ENCODE results near the gene ADAMTS17. TPM values are rescaled to one million over a fixed set of nuclear protein-coding genes. Genes with fewer than 3 reads are reported as not detected.

Gene ADAMTS17
- total RNA-seq, 1 donor from 2014 or later, result 4.8 TPM

DNA sequence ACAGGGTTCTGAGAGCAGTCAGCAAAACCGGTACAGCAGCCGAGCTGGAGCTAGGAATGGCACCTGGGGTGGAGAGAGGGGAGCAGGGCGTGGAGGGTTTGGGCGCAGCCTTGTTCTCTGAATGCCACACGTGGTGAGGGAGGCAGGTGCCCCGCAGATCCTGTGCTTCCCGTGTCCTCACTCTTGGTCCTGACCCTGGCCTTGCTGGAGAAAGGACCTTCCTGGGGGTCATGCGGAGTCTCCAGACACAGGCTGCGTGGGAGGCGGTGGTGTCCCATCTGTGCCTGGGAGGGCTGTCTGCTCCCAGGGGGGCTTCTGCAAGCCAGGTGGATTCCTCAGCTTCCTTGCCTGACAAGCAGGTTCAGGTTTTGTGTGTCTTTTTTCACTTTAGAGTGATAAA lies 363.8 kb downstream of the ADAMTS17 start:
- TF ChIP-seq, protein P1, sequence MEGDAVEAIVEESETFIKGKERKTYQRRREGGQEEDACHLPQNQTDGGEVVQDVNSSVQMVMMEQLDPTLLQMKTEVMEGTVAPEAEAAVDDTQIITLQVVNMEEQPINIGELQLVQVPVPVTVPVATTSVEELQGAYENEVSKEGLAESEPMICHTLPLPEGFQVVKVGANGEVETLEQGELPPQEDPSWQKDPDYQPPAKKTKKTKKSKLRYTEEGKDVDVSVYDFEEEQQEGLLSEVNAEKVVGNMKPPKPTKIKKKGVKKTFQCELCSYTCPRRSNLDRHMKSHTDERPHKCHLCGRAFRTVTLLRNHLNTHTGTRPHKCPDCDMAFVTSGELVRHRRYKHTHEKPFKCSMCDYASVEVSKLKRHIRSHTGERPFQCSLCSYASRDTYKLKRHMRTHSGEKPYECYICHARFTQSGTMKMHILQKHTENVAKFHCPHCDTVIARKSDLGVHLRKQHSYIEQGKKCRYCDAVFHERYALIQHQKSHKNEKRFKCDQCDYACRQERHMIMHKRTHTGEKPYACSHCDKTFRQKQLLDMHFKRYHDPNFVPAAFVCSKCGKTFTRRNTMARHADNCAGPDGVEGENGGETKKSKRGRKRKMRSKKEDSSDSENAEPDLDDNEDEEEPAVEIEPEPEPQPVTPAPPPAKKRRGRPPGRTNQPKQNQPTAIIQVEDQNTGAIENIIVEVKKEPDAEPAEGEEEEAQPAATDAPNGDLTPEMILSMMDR (IDR thresholded peaks at IDR 0.05; ENCODE audit: unreplicated experiment), result no peak
- Mint-ChIP-seq H3K36me3 (ENCODE audit: low read depth, unreplicated experiment) (no peaks in the 10 kb centered on the region), H3K27me3 (ENCODE audit: unreplicated experiment) (peaks cover 7% of the 10 kb centered on the region), H3K4me1 (ENCODE audit: unreplicated experiment) (peaks cover 9% of the 10 kb centered on the region), H3K27ac (ENCODE audit: unreplicated experiment) (no peak overlapping the region), H3K4me3 (ENCODE audit: unreplicated experiment) (no peak overlapping the region), H3K9me3 (ENCODE audit: unreplicated experiment) (no peaks in the 10 kb centered on the region)
- DNase-seq (ENCODE audit: low spot score), result no peak

DNA sequence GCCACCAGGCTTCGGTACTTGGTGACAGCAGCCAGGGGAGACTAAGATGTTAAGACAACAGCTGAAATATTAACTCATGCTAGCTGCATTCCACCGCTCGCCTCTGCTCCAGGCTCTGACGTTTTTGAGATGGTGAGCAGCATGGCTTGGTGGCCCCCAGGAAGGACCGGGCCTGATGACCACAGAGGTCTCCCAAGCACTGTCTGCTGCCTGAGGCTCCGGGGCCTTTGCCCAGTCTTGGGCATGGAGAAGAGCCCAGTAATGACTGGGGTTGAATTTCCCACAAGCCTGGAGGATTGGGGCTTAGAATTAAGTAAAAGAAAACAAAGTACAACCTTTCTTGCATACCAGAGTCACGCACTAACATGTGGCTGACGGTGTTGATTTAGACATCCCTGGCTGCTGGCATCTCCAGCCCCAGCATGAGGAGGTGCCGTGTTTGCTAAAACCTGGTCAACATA lies 364.9 kb downstream of the ADAMTS17 start:
- H3K27me3 Mint-ChIP-seq (ENCODE audit: unreplicated experiment), result peaks cover 7% of the 10 kb centered on the region
- DNase-seq (ENCODE audit: low spot score), result no peak
- H3K36me3 Mint-ChIP-seq (ENCODE audit: low read depth, unreplicated experiment), result no peaks in the 10 kb centered on the region
- H3K27ac Mint-ChIP-seq (ENCODE audit: unreplicated experiment), result no peak overlapping the region
- TF ChIP-seq, protein P1 (IDR thresholded peaks at IDR 0.05; ENCODE audit: unreplicated experiment), result no peak
- no peak overlapping the region for H3K4me3 Mint-ChIP-seq (ENCODE audit: unreplicated experiment)
- no peaks in the 10 kb centered on the region for H3K9me3 Mint-ChIP-seq (ENCODE audit: unreplicated experiment)
- H3K4me1 Mint-ChIP-seq (ENCODE audit: unreplicated experiment), result peaks cover 3% of the 10 kb centered on the region

DNA sequence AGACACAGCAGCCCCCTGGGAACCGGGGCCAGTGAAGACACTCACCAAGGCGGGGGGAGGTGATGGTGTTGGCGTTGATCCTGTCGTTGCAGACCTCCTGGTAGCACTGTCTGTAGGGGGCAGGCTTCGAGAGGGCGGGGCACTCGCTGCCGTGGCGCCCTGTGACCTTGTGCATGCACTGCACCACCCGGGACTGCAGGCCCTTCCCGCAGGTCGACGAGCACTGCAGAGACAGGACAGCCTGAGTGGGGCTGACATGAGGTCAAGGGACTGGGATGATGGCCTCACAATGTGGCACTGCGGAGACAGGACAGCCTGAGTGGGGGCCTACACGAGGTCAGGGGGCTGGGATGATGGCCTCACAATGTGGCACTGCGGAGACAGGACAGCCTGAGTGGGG lies 365.8 kb downstream of the ADAMTS17 start:
- Mint-ChIP-seq H3K27ac (ENCODE audit: unreplicated experiment) (peak overlapping the region; percentile 16), H3K9me3 (ENCODE audit: unreplicated experiment) (no peaks in the 10 kb centered on the region), H3K4me3 (ENCODE audit: unreplicated experiment) (no peak overlapping the region), H3K27me3 (ENCODE audit: unreplicated experiment) (peaks cover 10% of the 10 kb centered on the region), H3K4me1 (ENCODE audit: unreplicated experiment) (peaks cover 3% of the 10 kb centered on the region), H3K36me3 (ENCODE audit: low read depth, unreplicated experiment) (no peaks in the 10 kb centered on the region)
- DNase-seq (ENCODE audit: low spot score), result no peak
- TF ChIP-seq, protein P1 (IDR thresholded peaks at IDR 0.05; ENCODE audit: unreplicated experiment), result no peak

DNA sequence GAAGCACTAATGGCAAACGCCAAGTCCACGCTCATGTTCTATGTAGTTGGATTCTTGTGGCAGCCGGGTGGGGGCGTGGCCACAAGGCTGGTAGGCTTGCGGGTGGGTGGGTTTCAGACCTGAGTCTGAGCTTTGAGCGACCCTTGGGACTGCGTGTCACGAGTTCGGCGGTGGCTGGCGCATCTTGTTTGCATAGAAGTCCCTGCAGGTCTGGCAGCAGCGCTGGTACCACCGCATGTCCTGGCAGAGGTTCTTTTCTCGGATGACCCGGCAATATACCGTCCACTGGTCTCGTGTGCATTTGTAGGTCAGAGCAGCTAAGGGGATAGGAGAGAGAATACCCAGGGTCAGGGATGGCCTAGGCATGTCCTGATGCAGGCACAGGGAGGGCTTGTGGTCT lies 367.5 kb downstream of the ADAMTS17 start:
- TF ChIP-seq, protein P1 (IDR thresholded peaks at IDR 0.05; ENCODE audit: unreplicated experiment), result no peak
- peaks cover 3% of the 10 kb centered on the region for H3K36me3 Mint-ChIP-seq (ENCODE audit: low read depth, unreplicated experiment)
- no peaks in the 10 kb centered on the region for H3K9me3 Mint-ChIP-seq (ENCODE audit: unreplicated experiment)
- no peak for DNase-seq (ENCODE audit: low spot score)
- peaks cover 11% of the 10 kb centered on the region for H3K27me3 Mint-ChIP-seq (ENCODE audit: unreplicated experiment)
- no peak overlapping the region for H3K27ac Mint-ChIP-seq (ENCODE audit: unreplicated experiment)
- peaks cover 3% of the 10 kb centered on the region for H3K4me1 Mint-ChIP-seq (ENCODE audit: unreplicated experiment)
- H3K4me3 Mint-ChIP-seq (ENCODE audit: unreplicated experiment), result no peak overlapping the region

DNA sequence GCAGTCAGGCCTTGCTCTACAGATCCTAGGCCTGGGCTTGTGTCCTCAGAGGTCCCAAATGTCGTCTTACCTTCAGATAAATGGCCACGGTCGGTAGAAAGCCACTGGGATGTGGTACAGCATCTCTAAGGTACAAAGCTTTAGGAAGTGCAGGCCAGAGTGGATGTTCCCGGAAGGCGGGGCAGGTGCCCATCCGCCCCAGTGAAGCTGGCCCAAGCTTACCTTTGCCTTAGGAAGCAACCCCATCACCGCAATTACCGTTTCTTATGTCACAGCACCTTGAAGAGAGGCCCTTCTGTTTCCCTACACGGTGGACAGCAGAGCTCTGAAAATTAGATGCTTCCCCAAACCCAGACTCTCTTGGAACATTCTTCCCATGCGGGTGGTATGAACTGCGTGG lies 368.4 kb downstream of the ADAMTS17 start:
- Mint-ChIP-seq H3K27me3 (ENCODE audit: unreplicated experiment) (peaks cover 11% of the 10 kb centered on the region), H3K9me3 (ENCODE audit: unreplicated experiment) (no peaks in the 10 kb centered on the region), H3K27ac (ENCODE audit: unreplicated experiment) (no peak overlapping the region), H3K36me3 (ENCODE audit: low read depth, unreplicated experiment) (peaks cover 3% of the 10 kb centered on the region), H3K4me1 (ENCODE audit: unreplicated experiment) (peaks cover 3% of the 10 kb centered on the region), H3K4me3 (ENCODE audit: unreplicated experiment) (no peak overlapping the region)
- TF ChIP-seq, protein P1 (IDR thresholded peaks at IDR 0.05; ENCODE audit: unreplicated experiment), result no peak
- DNase-seq (ENCODE audit: low spot score), result no peak
